HepG2 (cell line): ENCODE measurements around the gene CACNA2D3. TPM values are rescaled to one million over a fixed set of nuclear protein-coding genes. Genes with fewer than 3 reads are reported as not detected.

Experiments used
- ATM ChIP-seq: fragments of 450-650 bp; IDR thresholded peaks from 2 replicates; pipeline ENCODE4 v1.7.1; 2017; ENCODE audit warnings: mild to moderate bottlenecking, borderline replicate concordance
- BATF2 ChIP-seq: sonication (generic); formaldehyde crosslinking; IDR thresholded peaks from 2 replicates; pipeline ENCODE4 v1.8.0; 2022; ENCODE audit warnings: mild to moderate bottlenecking, missing genetic modification reagents, moderate library complexity
- CCDC6 ChIP-seq: sonication (generic); formaldehyde crosslinking; IDR thresholded peaks from 2 replicates; pipeline ENCODE4 v1.8.1; 2022; ENCODE audit warnings: mild to moderate bottlenecking, missing genetic modification reagents, moderate library complexity
- CHCHD3 ChIP-seq: sonication (generic); formaldehyde crosslinking; IDR thresholded peaks from 2 replicates; pipeline ENCODE4 v1.8.0; 2022; ENCODE audit warnings: mild to moderate bottlenecking, missing genetic modification reagents, moderate library complexity
- E2F2 ChIP-seq: sonication (generic); formaldehyde crosslinking; IDR thresholded peaks from 2 replicates; pipeline ENCODE4 v1.4.0; 2020; ENCODE audit warnings: missing genetic modification reagents, borderline replicate concordance
- FOXK2 ChIP-seq: fragments of 450-650 bp; IDR thresholded peaks from 2 replicates; pipeline ENCODE4 v1.6.1; 2016
- GTF3A ChIP-seq: sonication (generic); formaldehyde crosslinking; conservative IDR thresholded peaks from 2 replicates; pipeline ENCODE4 v1.4.0; 2020; ENCODE audit warnings: mild to moderate bottlenecking, missing genetic modification reagents
- HOXA7 ChIP-seq: sonication (generic); formaldehyde crosslinking; IDR thresholded peaks from 2 replicates; pipeline ENCODE4 v1.8.1; 2022; ENCODE audit warnings: mild to moderate bottlenecking, missing genetic modification reagents, moderate library complexity
- NONO ChIP-seq, 2 experiments: fragments of 450-650 bp in 1 of 2; sonication (generic) in 1 of 2; formaldehyde crosslinking in 1 of 2; IDR thresholded peaks in 1 of 2; conservative IDR thresholded peaks in 1 of 2; 2 replicates each; pipeline versions ENCODE4 v1.6.1 to v1.8.0; 2017 to 2022; ENCODE audit warnings: mild to moderate bottlenecking in 1 of 2, missing genetic modification reagents in 1 of 2, moderate library complexity in 1 of 2
- POGZ ChIP-seq: sonication (generic); formaldehyde crosslinking; IDR thresholded peaks from 2 replicates; pipeline ENCODE4 v1.4.0; 2020; ENCODE audit warnings: mild to moderate bottlenecking, missing genetic modification reagents
- POLR2AphosphoS2 ChIP-seq: IDR thresholded peaks from 2 replicates; pipeline ENCODE4 v1.6.1; 2011; ENCODE audit warnings: low read depth, low read length, improper control_type of control experiment
- RFX5 ChIP-seq: IDR thresholded peaks from 2 replicates; pipeline ENCODE4 v1.6.1; 2011; ENCODE audit warnings: low read depth, low read length, improper control_type of control experiment
- RORA ChIP-seq: sonication (generic); formaldehyde crosslinking; IDR thresholded peaks from 2 replicates; pipeline ENCODE4 v1.5.0; 2020; ENCODE audit warnings: mild to moderate bottlenecking, missing genetic modification reagents, moderate library complexity
- SMAD1 ChIP-seq: sonication (generic); formaldehyde crosslinking; IDR thresholded peaks from 2 replicates; pipeline ENCODE4 v1.4.0; 2020; ENCODE audit warnings: missing genetic modification reagents, low read depth, mild to moderate bottlenecking, borderline replicate concordance
- TAF1 ChIP-seq: sonication (generic); formaldehyde crosslinking; IDR thresholded peaks from 2 replicates; pipeline ENCODE4 v1.4.0; 2020; ENCODE audit warnings: missing genetic modification reagents
- ZC3H4 ChIP-seq: sonication (generic); formaldehyde crosslinking; IDR thresholded peaks from 2 replicates; pipeline ENCODE4 v1.4.0; 2020; ENCODE audit warnings: missing genetic modification reagents, borderline replicate concordance
- ZNF138 ChIP-seq: sonication (generic); formaldehyde crosslinking; IDR thresholded peaks from 2 replicates; pipeline ENCODE4 v1.5.0; 2020; ENCODE audit warnings: mild to moderate bottlenecking, low read depth, missing genetic modification reagents
- ZNF143 ChIP-seq: sonication (generic); formaldehyde crosslinking; IDR thresholded peaks from 2 replicates; pipeline ENCODE4 v1.4.0; 2020; ENCODE audit warnings: missing genetic modification reagents
- ZNF326 ChIP-seq: sonication (generic); formaldehyde crosslinking; IDR thresholded peaks from 2 replicates; pipeline ENCODE4 v1.4.0; 2020; ENCODE audit warnings: missing genetic modification reagents, borderline replicate concordance
- ZNF784 ChIP-seq: sonication (generic); formaldehyde crosslinking; IDR thresholded peaks from 2 replicates; pipeline ENCODE4 v1.5.1; 2020; ENCODE audit warnings: missing genetic modification reagents, mild to moderate bottlenecking, borderline replicate concordance
- ZNF816 ChIP-seq: sonication (generic); formaldehyde crosslinking; IDR thresholded peaks from 2 replicates; pipeline ENCODE4 v1.8.0; 2022; ENCODE audit warnings: missing genetic modification reagents, mild to moderate bottlenecking, borderline replicate concordance
- polyA plus RNA-seq, 8 experiments: library from polyadenylated mRNA; depleted of rRNA in 3 of 8; stranded (reverse) in 7 of 8; unstranded in 1 of 8; fragments of >200 nt; fragmentation: Illumina TruSeq in 4 of 8; extraction: Trizol in 4 of 8; gene quantifications; 2 replicates each; pipeline versions ENCODE4 v1.2.1 to v1.2.3, GENCODE V29; 2011 to 2016; ENCODE audit warnings: low read depth in 4 of 8, missing spikeins in 1 of 8, mixed read lengths in 1 of 8; ENCODE audit not compliant: insufficient read depth in 1 of 8
- total RNA-seq, 5 experiments: library from RNA; depleted of rRNA; stranded (reverse); fragments of >200 nt; fragmentation: Illumina TruSeq; extraction: Trizol; gene quantifications; 2 replicates each; pipeline ENCODE4 v1.2.3, GENCODE V29; 2016; ENCODE audit warnings: low read depth in 1 of 5
- TF ChIP-seq, protein P1 (sequence below): sonication (generic); formaldehyde crosslinking; IDR thresholded peaks from 2 replicates; pipeline ENCODE4 v1.4.0; 2020; ENCODE audit warnings: missing genetic modification reagents
- TF ChIP-seq, protein P2 (sequence below): sonication (generic); formaldehyde crosslinking; IDR thresholded peaks from 2 replicates; pipeline ENCODE4 v1.8.0; 2022; ENCODE audit warnings: mild to moderate bottlenecking, missing genetic modification reagents; ENCODE audit not compliant: insufficient replicate concordance
- TF ChIP-seq, protein P3 (sequence below): sonication (generic); IDR thresholded peaks from 2 replicates; pipeline ENCODE4 v1.6.1; 2016; ENCODE audit warnings: low read depth, borderline replicate concordance

The CACNA2D3 gene
- total and polyA plus RNA-seq, 2 of the 13 experiments (the other 11 are each of a cell fraction or from before 2014, with no cell fraction given) = not detected

DNA sequence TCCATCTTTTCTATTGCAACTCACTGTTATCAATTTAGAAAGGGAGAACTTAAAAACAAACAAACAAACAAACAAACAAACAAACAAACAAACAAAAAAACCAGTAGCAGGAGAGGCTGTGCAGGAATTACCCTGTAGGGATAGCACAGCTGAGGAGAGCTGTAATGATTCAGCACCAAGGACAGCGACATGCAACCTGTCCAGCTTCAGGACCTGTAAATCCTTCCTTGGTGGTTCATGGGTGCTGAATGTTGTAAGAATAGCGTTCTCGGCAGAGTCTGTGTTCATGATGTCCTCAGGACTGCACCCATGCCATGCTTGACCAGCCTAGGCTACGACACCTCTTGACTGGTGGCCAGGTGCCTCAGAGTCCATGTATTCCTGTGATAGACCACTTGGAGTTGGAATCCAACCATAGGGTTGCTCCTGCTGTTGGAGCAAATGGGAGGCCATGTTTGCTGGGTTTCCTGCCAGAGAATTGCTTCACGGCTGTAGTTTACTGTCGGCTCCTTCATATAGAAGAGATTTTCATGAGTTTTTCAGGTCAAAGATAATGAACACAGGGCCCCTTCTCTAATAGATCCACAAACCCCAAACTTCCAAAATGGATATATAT lies 65.9 kb downstream of the CACNA2D3 start (continued):
- TF ChIP-seq CCDC6 (CRISPR knock-in tag) = no peak
- TF ChIP-seq E2F2 (CRISPR knock-in tag) = no peak
- no peak for TF ChIP-seq ATM
- TF ChIP-seq GTF3A = no peak
- no peak for TF ChIP-seq RFX5
- no peak for TF ChIP-seq ZNF816
- 0 out of 2 replicates have a peak, but pooled peaks have one; percentile 58 for TF ChIP-seq ZNF138 (CRISPR knock-in tag)
- TF ChIP-seq, protein P1, sequence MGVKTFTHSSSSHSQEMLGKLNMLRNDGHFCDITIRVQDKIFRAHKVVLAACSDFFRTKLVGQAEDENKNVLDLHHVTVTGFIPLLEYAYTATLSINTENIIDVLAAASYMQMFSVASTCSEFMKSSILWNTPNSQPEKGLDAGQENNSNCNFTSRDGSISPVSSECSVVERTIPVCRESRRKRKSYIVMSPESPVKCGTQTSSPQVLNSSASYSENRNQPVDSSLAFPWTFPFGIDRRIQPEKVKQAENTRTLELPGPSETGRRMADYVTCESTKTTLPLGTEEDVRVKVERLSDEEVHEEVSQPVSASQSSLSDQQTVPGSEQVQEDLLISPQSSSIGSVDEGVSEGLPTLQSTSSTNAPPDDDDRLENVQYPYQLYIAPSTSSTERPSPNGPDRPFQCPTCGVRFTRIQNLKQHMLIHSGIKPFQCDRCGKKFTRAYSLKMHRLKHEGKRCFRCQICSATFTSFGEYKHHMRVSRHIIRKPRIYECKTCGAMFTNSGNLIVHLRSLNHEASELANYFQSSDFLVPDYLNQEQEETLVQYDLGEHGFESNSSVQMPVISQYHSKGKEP = peak; percentile 92; the same call in 1 of the 2 replicates
- no peak for TF ChIP-seq POLR2AphosphoS2
- TF ChIP-seq ZNF143 (CRISPR knock-in tag) = no peak
- no peak for TF ChIP-seq TAF1 (CRISPR knock-in tag)
- TF ChIP-seq ZNF326 = no peak
- TF ChIP-seq SMAD1 (CRISPR knock-in tag) = no peak
- no peak for TF ChIP-seq ZNF784 (CRISPR knock-in tag)
- TF ChIP-seq HOXA7 = no peak
- TF ChIP-seq CHCHD3 = no peak
- TF ChIP-seq FOXK2 = no peak
- TF ChIP-seq NONO (IDR thresholded peaks at IDR 0.05) = no peak
- TF ChIP-seq NONO (CRISPR knock-in tag; conservative IDR thresholded peaks at IDR 0.05) = no peak
- TF ChIP-seq BATF2 = no peak
- TF ChIP-seq, protein P2, sequence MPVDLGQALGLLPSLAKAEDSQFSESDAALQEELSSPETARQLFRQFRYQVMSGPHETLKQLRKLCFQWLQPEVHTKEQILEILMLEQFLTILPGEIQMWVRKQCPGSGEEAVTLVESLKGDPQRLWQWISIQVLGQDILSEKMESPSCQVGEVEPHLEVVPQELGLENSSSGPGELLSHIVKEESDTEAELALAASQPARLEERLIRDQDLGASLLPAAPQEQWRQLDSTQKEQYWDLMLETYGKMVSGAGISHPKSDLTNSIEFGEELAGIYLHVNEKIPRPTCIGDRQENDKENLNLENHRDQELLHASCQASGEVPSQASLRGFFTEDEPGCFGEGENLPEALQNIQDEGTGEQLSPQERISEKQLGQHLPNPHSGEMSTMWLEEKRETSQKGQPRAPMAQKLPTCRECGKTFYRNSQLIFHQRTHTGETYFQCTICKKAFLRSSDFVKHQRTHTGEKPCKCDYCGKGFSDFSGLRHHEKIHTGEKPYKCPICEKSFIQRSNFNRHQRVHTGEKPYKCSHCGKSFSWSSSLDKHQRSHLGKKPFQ (CRISPR knock-in tag) = no peak
- TF ChIP-seq ZC3H4 (CRISPR knock-in tag) = no peak
- TF ChIP-seq RORA = no peak
- TF ChIP-seq, protein P3, sequence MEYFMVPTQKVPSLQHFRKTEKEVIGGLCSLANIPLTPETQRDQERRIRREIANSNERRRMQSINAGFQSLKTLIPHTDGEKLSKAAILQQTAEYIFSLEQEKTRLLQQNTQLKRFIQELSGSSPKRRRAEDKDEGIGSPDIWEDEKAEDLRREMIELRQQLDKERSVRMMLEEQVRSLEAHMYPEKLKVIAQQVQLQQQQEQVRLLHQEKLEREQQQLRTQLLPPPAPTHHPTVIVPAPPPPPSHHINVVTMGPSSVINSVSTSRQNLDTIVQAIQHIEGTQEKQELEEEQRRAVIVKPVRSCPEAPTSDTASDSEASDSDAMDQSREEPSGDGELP = no peak
- no peak for TF ChIP-seq POGZ
